Activated gamma-delta T cell treated with anti-CD3 and anti-CD28 coated beads, Interleukin-2, amount 50 U/mL, for 16 hours (primary cell): ENCODE measurements around the gene KDM1A.
A peak's percentile ranks its signal among the peaks of the same experiment; 100 is the strongest.

Experiments
- DNase-seq: peaks from one replicate; pipeline ENCODE4 v3.0.0-alpha.2; 2020; ENCODE audit warnings: low read depth

Gene KDM1A

DNA sequence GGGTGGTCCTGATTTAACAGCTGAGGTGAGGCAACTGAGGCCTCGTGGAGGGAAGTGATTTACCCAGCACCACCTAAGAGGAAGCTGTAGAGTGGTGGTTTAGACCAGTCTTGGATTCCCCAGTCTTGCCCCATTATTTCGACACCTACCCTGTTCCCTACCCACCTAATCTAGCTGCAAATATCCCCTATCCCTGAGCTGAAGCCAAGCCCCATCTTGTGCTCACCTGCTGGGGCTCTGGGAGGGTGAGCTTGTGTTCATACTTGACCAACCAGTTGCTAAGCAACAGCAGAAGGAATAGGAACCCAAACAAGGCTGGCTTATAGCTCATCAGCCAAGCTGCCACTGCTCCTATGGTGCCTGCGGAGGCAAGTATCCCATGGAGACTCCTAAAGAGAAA, 5.6 kb upstream of the KDM1A start:
- no peak for DNase-seq

DNA sequence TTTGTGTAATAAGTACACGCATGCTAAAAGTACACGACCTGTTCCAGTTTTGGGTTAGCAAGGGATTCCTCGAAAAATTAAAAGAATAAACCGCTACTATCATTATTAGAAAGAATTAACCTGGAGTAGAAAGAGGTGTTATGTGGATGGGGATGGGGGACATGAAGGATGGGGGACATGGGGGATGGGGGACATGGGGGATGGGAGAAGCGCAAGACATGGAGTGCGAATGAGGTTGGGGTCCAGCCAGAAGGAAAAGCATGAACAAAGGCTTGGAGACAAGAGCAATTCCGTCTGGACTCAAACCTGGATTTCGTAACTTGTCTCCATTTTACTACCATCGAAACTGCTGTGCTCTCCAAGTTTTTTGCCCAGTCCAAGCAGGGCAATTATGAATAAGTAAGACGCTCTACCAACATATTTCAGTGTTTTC, 591 bp upstream of the KDM1A start:
- DNase-seq: no peak

- peak; percentile 3 for DNase-seq
Observed at GRCh38 chr1:23019863-23020625, 776 bp downstream of the KDM1A start.

- no peak for DNase-seq
Observed at GRCh38 chr1:23020706-23021405, 1.6 kb downstream of the KDM1A start.

GRCh38 chr1:23021834-23022233, 2.6 kb downstream of the KDM1A start:
- no peak for DNase-seq

DNA sequence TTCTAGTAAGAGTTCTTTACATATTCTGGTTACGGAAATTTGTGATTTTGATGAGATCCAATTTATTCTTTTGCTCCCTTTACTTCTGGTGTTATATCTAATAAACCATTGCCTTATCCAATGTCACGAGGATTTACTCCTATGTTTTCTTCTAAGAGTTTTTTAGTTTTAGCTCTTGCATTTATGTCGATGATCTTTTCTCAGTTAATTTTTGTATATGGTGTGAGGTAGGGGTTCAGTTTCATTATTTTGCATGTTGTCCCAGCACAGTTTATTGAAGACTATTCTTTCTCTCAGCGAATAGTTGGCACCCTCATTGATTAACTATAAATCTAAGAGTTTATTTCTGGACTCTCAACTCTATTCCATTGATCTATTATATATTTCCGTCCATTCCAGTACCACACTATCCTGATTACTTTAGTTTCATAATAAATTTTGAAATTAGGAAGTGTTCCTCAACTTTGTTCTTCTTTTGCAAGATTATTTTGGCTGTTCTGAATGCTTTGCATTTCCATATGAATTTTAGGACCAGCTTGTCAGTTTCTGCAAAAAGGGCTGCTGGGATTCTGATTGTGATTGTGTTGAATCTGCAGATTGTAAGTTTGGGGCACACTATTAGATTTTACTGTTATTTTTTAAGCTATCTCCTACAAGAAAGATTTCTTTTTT, 4.0 kb downstream of the KDM1A start:
- DNase-seq: no peak

- DNase-seq: no peak
Observed at GRCh38 chr1:23026568-23026967, 7.3 kb downstream of the KDM1A start.

DNA sequence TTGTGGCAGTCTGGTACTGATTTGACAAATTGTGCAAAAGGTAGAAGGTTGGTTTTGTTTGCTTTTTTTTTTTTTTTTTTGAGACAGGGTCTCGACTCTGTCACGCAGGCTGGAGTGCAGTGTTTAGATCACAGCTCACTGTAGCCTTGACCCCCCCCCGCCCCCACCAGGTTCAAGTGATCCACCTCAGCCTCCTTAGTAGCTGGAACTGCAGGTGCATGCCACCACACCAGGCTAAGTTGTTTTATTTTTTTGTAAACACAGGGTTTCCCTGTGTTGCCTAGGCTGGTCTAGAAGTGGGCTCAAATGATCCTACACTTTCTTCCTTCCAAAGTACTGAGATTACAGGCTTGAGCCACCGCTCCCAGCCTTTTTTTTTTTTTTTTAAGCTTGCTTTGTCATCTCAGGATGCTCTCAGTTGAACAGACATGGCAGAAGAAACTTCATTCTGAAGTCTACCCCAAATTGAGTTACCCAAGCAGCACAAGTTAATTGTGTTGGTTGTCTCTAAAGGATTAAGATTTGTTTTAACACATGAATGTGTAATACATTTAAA, 8.2 kb downstream of the KDM1A start:
- no peak for DNase-seq

GRCh38 chr1:23029337-23029736, 10.1 kb downstream of the KDM1A start:
- DNase-seq: no peak

DNA sequence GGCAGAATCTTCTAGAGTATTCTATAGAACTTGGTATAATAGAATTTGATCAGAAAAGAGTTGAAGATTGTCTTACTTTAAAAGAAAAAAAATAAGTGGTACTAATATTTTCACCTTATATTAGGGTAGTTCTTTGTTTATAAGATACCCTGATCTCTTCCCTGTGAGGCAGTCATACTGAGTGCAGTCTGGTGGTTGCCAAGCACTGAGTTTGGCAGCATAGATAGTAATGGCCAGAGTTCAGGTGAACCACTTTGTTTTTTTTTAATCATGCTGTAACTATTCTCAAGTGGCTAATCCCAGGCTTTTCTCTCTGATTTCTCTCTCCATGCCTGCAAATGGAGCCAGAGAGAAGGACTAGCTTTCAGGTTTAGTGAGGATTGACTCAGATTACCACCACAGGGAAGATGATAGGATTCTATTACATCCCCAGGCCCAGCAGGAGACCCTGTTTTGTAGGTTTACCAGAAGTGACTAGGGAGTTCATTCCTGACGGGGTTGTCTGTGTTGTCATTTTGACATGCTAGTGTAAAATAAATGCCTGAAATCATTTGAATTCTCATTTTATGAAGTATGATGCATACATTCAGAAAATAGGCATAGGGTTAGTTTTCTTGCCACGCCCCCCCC, 16.7 kb downstream of the KDM1A start:
- no peak for DNase-seq

GRCh38 chr1:23037081-23037740, 17.9 kb downstream of the KDM1A start:
- no peak for DNase-seq

- no peak for DNase-seq
Observed at GRCh38 chr1:23039308-23039826, 20.1 kb downstream of the KDM1A start.

- no peak for DNase-seq
Observed at GRCh38 chr1:23040509-23040908, 21.2 kb downstream of the KDM1A start.

DNA sequence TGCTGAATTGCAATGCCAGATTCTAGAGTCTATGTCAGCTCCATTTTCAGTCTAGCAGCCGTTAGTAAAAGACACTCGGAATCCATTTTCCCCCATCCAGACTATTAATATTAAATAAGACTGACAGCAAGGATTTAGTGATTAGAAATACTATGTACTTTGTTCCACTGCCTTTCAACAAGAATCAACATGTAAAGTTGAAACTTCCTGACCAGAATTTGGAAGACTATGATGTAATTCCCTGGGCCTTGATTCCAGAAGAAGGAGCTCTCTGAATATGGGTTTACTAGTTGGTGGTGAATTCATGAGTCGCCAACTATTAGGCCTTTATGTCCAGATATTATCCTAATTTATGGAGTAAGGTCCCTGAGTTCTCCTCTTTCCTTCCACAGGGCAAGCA, 24.8 kb downstream of the KDM1A start:
- DNase-seq: no peak

DNA sequence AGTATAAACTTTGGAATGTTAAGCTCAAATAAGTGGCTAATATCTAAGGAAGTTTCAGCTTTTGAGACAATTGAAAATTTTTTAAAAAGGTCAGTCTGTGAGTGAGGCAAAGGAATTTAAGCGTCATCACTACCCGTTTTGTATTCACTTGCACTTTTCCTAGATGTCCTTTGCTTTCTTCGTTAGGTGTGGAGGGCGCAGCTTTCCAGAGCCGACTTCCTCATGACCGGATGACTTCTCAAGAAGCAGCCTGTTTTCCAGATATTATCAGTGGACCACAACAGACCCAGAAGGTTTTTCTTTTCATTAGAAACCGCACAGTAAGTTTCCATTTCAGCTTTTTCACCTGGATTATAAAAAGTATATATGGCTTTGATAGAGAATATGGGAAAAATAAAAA, 30.9 kb downstream of the KDM1A start:
- no peak for DNase-seq

DNA sequence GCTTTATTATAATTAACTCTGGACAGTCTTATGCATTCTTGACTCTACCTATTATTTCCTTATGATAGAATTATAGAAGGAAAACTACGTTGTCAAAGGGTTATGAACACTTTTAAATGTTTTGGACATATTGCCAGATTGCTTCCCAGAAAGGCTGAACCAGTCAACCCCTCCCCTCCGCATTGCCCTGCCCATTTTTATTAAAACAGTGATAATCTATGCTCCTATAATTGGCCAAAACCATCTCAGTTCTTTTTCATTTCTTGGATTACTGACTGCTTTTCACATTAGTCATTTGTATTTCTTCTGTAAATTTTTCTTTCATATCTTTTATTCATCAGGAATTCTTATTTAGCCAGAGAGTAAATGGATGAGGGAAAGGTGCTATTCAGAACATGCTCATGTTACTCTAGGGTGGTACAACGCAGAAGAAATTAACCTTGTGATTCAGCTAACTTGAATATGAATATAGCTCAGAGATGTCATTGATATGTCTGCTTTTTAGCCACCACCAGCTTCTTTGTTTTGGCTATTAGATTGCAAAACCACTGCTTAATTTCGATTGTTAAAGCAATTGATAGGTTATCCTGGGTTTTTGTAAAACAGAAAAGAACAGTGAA, 32.1 kb downstream of the KDM1A start:
- no peak for DNase-seq

GRCh38 chr1:23057301-23057700, 38.0 kb downstream of the KDM1A start:
- no peak for DNase-seq

- DNase-seq: no peak
Observed at GRCh38 chr1:23062271-23062670, 43.0 kb downstream of the KDM1A start.

- DNase-seq: no peak
Observed at GRCh38 chr1:23065385-23065784, 46.1 kb downstream of the KDM1A start.

- no peak for DNase-seq
Observed at GRCh38 chr1:23066075-23066474, 46.8 kb downstream of the KDM1A start.

DNA sequence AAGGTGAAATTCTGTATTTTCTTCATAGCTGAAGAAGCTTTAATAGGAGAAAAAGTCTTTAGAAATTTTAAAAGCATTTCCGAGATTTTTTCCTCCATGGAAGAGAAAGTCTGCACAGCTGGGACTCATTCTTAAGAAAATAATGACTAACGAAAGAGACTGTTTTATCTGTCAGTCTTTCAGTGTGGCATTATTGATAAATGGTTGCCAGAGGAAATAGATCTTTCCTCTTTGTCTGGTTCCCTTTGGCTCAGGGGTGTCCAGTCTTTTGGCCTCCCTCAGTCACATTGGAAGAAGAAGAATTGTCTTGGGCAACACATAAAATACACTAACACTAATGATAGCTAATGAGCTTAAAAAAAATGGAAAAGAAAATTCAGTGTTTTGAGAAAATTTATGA, 49.9 kb downstream of the KDM1A start:
- DNase-seq: no peak
